Calu3 (cell line): ENCODE results near the gene STAB1. TPM values are rescaled to one million over a fixed set of nuclear protein-coding genes. Genes with fewer than 3 reads are reported as not detected.

Experiments
- BruUV-seq: library from RNA; stranded (reverse); fragments of 400-500 nt; replicated peaks from 2 replicates; lab custom pipeline; 2021; lab: Mats Ljungman, UMichigan
- CTCF ChIA-PET: fragments of 300-600 bp; sonication (Branson Sonifier 250); formaldehyde crosslinking; loops from one replicate; lab custom pipeline; 2022; ENCODE audit warnings: antibody characterized with exemption; lab: Charles Lee
- DNase-seq: peaks from one replicate; pipeline ENCODE4 v3.0.0; 2022
- H3K27ac Mint-ChIP-seq: one replicate; pipeline ENCODE4 v1.8.0; 2022; ENCODE audit warnings: mixed read lengths; ENCODE audit not compliant: unreplicated experiment
- H3K27me3 Mint-ChIP-seq: one replicate; pipeline ENCODE4 v1.8.0; 2022; ENCODE audit warnings: mixed read lengths; ENCODE audit not compliant: unreplicated experiment
- H3K36me3 Mint-ChIP-seq: one replicate; pipeline ENCODE4 v1.8.0; 2022; ENCODE audit warnings: mild to moderate bottlenecking, moderate library complexity, mixed read lengths; ENCODE audit not compliant: insufficient read depth, unreplicated experiment
- H3K4me1 Mint-ChIP-seq: one replicate; pipeline ENCODE4 v1.8.0; 2022; ENCODE audit warnings: mild to moderate bottlenecking, low read depth, mixed read lengths; ENCODE audit not compliant: unreplicated experiment
- H3K4me3 Mint-ChIP-seq: one replicate; pipeline ENCODE4 v1.8.0; 2022; ENCODE audit warnings: mild to moderate bottlenecking, low read depth, moderate library complexity, mixed read lengths; ENCODE audit not compliant: unreplicated experiment
- H3K9me3 Mint-ChIP-seq: one replicate; pipeline ENCODE4 v1.8.0; 2022; ENCODE audit warnings: low read depth, mixed read lengths; ENCODE audit not compliant: unreplicated experiment
- intact Hi-C: fragments of 100-400 bp; cut with micrococcal nuclease; formaldehyde crosslinking; loops from one replicate; pipeline ENCODE4 v1.10.0; 2022; ENCODE audit not compliant: unreplicated experiment
- total RNA-seq: library from RNA; stranded (reverse); gene quantifications from 2 replicates; pipeline ENCODE4 v1.2.3, GENCODE V29; 2022
- TF ChIP-seq, protein P1 (sequence below): fragments of 200-600 bp; IDR thresholded peaks from one replicate; pipeline ENCODE4 v1.8.0; 2022; ENCODE audit warnings: antibody characterized with exemption; ENCODE audit not compliant: unreplicated experiment

Gene STAB1
- total RNA-seq, 1 experiment from 2014 or later, result 0.26 TPM

DNA sequence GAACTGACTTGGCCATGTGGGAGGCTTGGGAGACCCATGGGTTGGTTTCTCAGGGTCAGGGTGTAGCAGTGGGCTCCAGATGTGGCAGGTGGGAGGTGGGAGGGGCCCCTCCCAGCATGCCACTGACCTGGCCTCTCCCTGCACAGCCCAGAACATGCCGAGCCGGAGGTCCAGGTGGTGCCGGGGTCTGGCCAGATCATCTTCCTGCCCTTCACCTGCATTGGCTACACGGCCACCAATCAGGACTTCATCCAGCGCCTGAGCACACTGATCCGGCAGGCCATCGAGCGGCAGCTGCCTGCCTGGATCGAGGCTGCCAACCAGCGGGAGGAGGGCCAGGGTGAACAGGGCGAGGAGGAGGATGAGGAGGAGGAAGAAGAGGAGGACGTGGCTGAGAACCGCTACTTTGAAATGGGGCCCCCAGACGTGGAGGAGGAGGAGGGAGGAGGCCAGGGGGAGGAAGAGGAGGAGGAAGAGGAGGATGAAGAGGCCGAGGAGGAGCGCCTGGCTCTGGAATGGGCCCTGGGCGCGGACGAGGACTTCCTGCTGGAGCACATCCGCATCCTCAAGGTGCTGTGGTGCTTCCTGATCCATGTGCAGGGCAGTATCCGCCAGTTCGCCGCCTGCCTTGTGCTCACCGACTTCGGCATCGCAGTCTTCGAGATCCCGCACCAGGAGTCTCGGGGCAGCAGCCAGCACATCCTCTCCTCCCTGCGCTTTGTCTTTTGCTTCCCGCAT, 7.9 kb upstream of the STAB1 start:
- H3K9me3 Mint-ChIP-seq, result no peaks in the 10 kb centered on the region
- no peak overlapping the region for H3K27ac Mint-ChIP-seq
- no peak for DNase-seq
- peaks cover 10% of the 10 kb centered on the region for H3K36me3 Mint-ChIP-seq
- intact Hi-C loops, result no loop called here
- H3K4me3 Mint-ChIP-seq, result no peak overlapping the region
- no peaks in the 10 kb centered on the region for H3K4me1 Mint-ChIP-seq
- H3K27me3 Mint-ChIP-seq, result no peaks in the 10 kb centered on the region
- TF ChIP-seq, protein P1, sequence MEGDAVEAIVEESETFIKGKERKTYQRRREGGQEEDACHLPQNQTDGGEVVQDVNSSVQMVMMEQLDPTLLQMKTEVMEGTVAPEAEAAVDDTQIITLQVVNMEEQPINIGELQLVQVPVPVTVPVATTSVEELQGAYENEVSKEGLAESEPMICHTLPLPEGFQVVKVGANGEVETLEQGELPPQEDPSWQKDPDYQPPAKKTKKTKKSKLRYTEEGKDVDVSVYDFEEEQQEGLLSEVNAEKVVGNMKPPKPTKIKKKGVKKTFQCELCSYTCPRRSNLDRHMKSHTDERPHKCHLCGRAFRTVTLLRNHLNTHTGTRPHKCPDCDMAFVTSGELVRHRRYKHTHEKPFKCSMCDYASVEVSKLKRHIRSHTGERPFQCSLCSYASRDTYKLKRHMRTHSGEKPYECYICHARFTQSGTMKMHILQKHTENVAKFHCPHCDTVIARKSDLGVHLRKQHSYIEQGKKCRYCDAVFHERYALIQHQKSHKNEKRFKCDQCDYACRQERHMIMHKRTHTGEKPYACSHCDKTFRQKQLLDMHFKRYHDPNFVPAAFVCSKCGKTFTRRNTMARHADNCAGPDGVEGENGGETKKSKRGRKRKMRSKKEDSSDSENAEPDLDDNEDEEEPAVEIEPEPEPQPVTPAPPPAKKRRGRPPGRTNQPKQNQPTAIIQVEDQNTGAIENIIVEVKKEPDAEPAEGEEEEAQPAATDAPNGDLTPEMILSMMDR, result no peak
- CTCF ChIA-PET, result no interaction called here
- BruUV-seq, result no TSS peak

DNA sequence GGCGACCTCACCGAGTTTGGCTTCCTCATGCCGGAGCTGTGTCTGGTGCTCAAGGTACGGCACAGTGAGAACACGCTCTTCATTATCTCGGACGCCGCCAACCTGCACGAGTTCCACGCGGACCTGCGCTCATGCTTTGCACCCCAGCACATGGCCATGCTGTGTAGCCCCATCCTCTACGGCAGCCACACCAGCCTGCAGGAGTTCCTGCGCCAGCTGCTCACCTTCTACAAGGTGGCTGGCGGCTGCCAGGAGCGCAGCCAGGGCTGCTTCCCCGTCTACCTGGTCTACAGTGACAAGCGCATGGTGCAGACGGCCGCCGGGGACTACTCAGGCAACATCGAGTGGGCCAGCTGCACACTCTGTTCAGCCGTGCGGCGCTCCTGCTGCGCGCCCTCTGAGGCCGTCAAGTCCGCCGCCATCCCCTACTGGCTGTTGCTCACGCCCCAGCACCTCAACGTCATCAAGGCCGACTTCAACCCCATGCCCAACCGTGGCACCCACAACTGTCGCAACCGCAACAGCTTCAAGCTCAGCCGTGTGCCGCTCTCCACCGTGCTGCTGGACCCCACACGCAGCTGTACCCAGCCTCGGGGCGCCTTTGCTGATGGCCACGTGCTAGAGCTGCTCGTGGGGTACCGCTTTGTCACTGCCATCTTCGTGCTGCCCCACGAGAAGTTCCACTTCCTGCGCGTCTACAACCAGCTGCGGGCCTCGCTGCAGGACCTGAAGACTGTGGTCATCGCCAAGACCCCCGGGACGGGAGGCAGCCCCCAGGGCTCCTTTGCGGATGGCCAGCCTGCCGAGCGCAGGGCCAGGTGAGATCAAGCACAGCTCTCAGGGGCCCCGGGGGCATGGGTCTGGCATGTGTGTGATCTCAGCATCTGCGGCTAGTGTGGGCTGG, 7.1 kb upstream of the STAB1 start:
- H3K27ac Mint-ChIP-seq, result no peak overlapping the region
- CTCF ChIA-PET, result interaction anchor here (0.6 kb wide), 1 partner anchor 55 kb away, joined by 3 read pairs; no protein-coding TSS in a partner anchor

DNA sequence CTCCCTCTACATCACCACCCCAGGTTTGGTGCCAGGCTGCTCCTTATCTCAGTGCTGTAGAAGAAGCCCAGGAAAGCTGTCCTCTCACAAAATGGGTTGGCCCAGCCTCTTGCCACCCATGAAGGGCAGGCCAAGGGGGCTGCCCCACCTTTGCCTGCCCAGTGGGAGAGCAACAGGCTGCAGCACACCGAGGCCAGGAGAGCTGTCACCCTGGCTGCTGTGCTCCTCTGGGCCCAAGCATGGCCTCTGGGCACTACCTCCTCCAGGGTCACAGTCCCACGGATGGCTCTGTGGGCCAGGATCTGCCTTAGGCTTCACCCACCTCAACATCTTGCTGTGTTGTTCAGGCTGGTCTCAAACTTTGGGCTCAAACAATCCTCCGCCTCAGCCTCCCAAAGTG, 6.4 kb upstream of the STAB1 start:
- Mint-ChIP-seq H3K4me1 (no peaks in the 10 kb centered on the region), H3K27me3 (no peaks in the 10 kb centered on the region), H3K9me3 (no peaks in the 10 kb centered on the region), H3K36me3 (peaks cover 10% of the 10 kb centered on the region), H3K4me3 (no peak overlapping the region), H3K27ac (no peak overlapping the region)
- BruUV-seq, result no TSS peak
- CTCF ChIA-PET, result no interaction called here
- intact Hi-C loops, result no loop called here
- TF ChIP-seq, protein P1, result no peak
- no peak for DNase-seq

More for the DNA sequence above, 7.1 kb upstream of the STAB1 start:
- H3K36me3 Mint-ChIP-seq, result peaks cover 10% of the 10 kb centered on the region
- TF ChIP-seq, protein P1, result no peak
- H3K27me3 Mint-ChIP-seq, result no peaks in the 10 kb centered on the region
- DNase-seq, result no peak
- intact Hi-C loops, result no loop called here
- no peaks in the 10 kb centered on the region for H3K9me3 Mint-ChIP-seq
- H3K4me1 Mint-ChIP-seq, result no peaks in the 10 kb centered on the region
- BruUV-seq, result no TSS peak
- H3K4me3 Mint-ChIP-seq, result no peak overlapping the region

DNA sequence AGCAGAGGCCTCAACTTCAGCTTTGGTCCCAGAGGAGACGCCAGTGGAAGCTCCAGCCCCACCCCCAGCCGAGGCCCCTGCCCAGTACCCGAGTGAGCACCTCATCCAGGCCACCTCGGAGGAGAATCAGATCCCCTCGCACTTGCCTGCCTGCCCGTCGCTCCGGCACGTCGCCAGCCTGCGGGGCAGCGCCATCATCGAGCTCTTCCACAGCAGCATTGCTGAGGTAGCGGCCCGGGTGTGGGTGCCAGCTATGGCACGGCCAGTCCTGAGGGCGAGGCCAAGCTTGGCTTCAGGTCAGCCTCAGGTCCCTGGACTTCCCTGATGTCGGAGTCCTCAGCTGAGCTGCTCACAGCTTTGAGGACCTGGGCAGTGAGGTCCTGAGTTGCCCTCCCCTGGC, 5.7 kb upstream of the STAB1 start:
- H3K4me1 Mint-ChIP-seq, result no peaks in the 10 kb centered on the region
- H3K27me3 Mint-ChIP-seq, result no peaks in the 10 kb centered on the region
- H3K36me3 Mint-ChIP-seq, result peaks cover 10% of the 10 kb centered on the region
- no peak overlapping the region for H3K27ac Mint-ChIP-seq
- H3K4me3 Mint-ChIP-seq, result no peak overlapping the region
- no peak for DNase-seq
- CTCF ChIA-PET, result no interaction called here
- TF ChIP-seq, protein P1, result no peak
- BruUV-seq, result no TSS peak
- H3K9me3 Mint-ChIP-seq, result no peaks in the 10 kb centered on the region
- intact Hi-C loops, result no loop called here
